CD4-positive, alpha-beta T cell treated with Interleukin-4 for 4 hours (primary cell): Measurements from ENCODE around the gene MYL5.

Source experiments
- DNase-seq: peaks from one replicate; pipeline ENCODE4 v3.0.0-alpha.2; 2020

The MYL5 gene

GRCh38 chr4:708631-708933, 34.2 kb downstream of the MYL5 start:
- DNase-seq: no peak

- no peak for DNase-seq
Observed at GRCh38 chr4:709348-709747, 35.0 kb downstream of the MYL5 start.

GRCh38 chr4:710116-710515, 35.8 kb downstream of the MYL5 start:
- no peak for DNase-seq

- no peak for DNase-seq
Observed at GRCh38 chr4:710916-711315, 36.6 kb downstream of the MYL5 start.

- DNase-seq: no peak
Observed at GRCh38 chr4:712093-712492, 37.8 kb downstream of the MYL5 start.

GRCh38 chr4:712916-713632, 38.7 kb downstream of the MYL5 start:
- no peak for DNase-seq

- no peak for DNase-seq
Observed at GRCh38 chr4:714087-714486, 39.7 kb downstream of the MYL5 start.

GRCh38 chr4:717601-718320, 43.4 kb downstream of the MYL5 start:
- DNase-seq: no peak

GRCh38 chr4:718460-718859, 44.1 kb downstream of the MYL5 start:
- DNase-seq: no peak

- DNase-seq: no peak
Observed at GRCh38 chr4:720111-720860, 45.9 kb downstream of the MYL5 start.

- DNase-seq: no peak
Observed at GRCh38 chr4:721261-722168, 47.2 kb downstream of the MYL5 start.

GRCh38 chr4:722169-722725, 47.9 kb downstream of the MYL5 start:
- no peak for DNase-seq

GRCh38 chr4:722851-723360, 48.6 kb downstream of the MYL5 start:
- no peak for DNase-seq

- no peak for DNase-seq
Observed at GRCh38 chr4:723751-724530, 49.6 kb downstream of the MYL5 start.

- no peak for DNase-seq
Observed at GRCh38 chr4:725391-726234, 51.3 kb downstream of the MYL5 start.

- no peak for DNase-seq
Observed at GRCh38 chr4:726235-726787, 52.0 kb downstream of the MYL5 start.

GRCh38 chr4:726838-727237, 52.5 kb downstream of the MYL5 start:
- no peak for DNase-seq

GRCh38 chr4:727576-727975, 53.2 kb downstream of the MYL5 start:
- DNase-seq: no peak

- DNase-seq: no peak
Observed at GRCh38 chr4:729336-730315, 55.3 kb downstream of the MYL5 start.
